B cell (primary cell): ENCODE measurements around the gene SETDB1. TPM values are rescaled to one million over a fixed set of nuclear protein-coding genes. Genes with fewer than 3 reads are reported as not detected.

ENCODE experiments used
- ATAC-seq: fragments of 200-7000 bp; cut with Tn5 transposase; one replicate; pipeline ENCODE4 v1.10.0; 2021; ENCODE audit warnings: low read depth, mild to moderate bottlenecking, moderate number of reproducible peaks, moderate library complexity
- CTCF ChIA-PET: fragments of 350-600 bp; sonication (Branson Sonifier 250); formaldehyde crosslinking; loops from one replicate; lab custom pipeline; 2021; ENCODE audit warnings: antibody characterized with exemption, inconsistent platforms; lab: Charles Lee
- POLR2A ChIA-PET: fragments of 350-600 bp; sonication (Branson Sonifier 250); formaldehyde crosslinking; loops from one replicate; lab custom pipeline; 2021; ENCODE audit warnings: antibody characterized with exemption; lab: Charles Lee
- DNase-seq: peaks from one replicate; pipeline ENCODE4 v3.0.0; 2013
- H2AFZ ChIP-seq: 2 replicates; pipeline ENCODE4 v1.6.1; 2012; ENCODE audit warnings: mild to moderate bottlenecking, low read depth, low read length; ENCODE audit not compliant: insufficient read depth, poor library complexity, severe bottlenecking
- H3K27ac ChIP-seq, 2 donors: 1 replicate in 1 of 2; 2 replicates in 1 of 2; pipeline ENCODE4 v1.5.1; 2012 to 2013; ENCODE audit warnings: low read length in 2 of 2, mild to moderate bottlenecking in 2 of 2, moderate library complexity in 1 of 2
- H3K27me3 ChIP-seq, 4 experiments: fragments of 200-600 bp in 1 of 4; sonication (generic) in 1 of 4; replicated peaks in 1 of 4; 1 replicate in 2 of 4; 2 replicates in 2 of 4; pipeline versions ENCODE4 v1.6.1 to v1.7.0; 2013 to 2016; ENCODE audit warnings: low read length in 3 of 4, mild to moderate bottlenecking in 2 of 4, mixed read lengths in 1 of 4, moderate library complexity in 1 of 4; ENCODE audit not compliant: insufficient read depth in 4 of 4, control insufficient read depth in 3 of 4; ENCODE audit errors: control extremely low read depth in 1 of 4
- H3K36me3 ChIP-seq, 2 experiments: replicated peaks in 1 of 2; 1 replicate in 1 of 2; 2 replicates in 1 of 2; pipeline versions ENCODE4 v1.6.1 to v1.7.1; 2013; ENCODE audit warnings: low read length in 1 of 2; ENCODE audit not compliant: insufficient read depth in 2 of 2, control insufficient read depth in 1 of 2; ENCODE audit errors: control extremely low read depth in 1 of 2, extremely low read depth in 1 of 2
- H3K4me1 ChIP-seq, 2 donors: fragments of 200-600 bp in 1 of 2; sonication (generic) in 1 of 2; 1 replicate in 1 of 2; 2 replicates in 1 of 2; pipeline versions ENCODE4 v1.5.1 to v1.6.1; 2013 to 2017; ENCODE audit warnings: low read length in 2 of 2; ENCODE audit not compliant: control insufficient read depth in 2 of 2, insufficient read depth in 2 of 2
- H3K4me2 ChIP-seq: replicated peaks from 2 replicates; pipeline ENCODE3; 2012; ENCODE audit warnings: mild to moderate bottlenecking, low read depth, low read length; ENCODE audit not compliant: poor library complexity, severe bottlenecking
- H3K4me3 ChIP-seq, 5 experiments: fragments of 200-600 bp in 1 of 5; sonication (generic) in 1 of 5; 1 replicate in 3 of 5; 2 replicates in 2 of 5; pipeline versions ENCODE4 v1.5.1 to v1.7.0; 2011 to 2016; ENCODE audit warnings: low read length in 4 of 5, mild to moderate bottlenecking in 4 of 5, low read depth in 2 of 5, control low read depth in 1 of 5, moderate library complexity in 1 of 5; ENCODE audit not compliant: insufficient read depth in 1 of 5; ENCODE audit errors: control extremely low read depth in 1 of 5, extremely low read depth in 1 of 5
- H3K79me2 ChIP-seq: fragments of 200-600 bp; sonication (generic); one replicate; pipeline ENCODE4 v1.6.0; 2016; ENCODE audit warnings: low read length; ENCODE audit not compliant: control insufficient read depth, insufficient read depth
- H3K9ac ChIP-seq: fragments of 200-600 bp; sonication (generic); 2 replicates; pipeline ENCODE4 v1.6.1; 2017; ENCODE audit warnings: mild to moderate bottlenecking, low read length, moderate library complexity
- H3K9me3 ChIP-seq, 3 donors: one replicate each; pipeline versions ENCODE4 v1.6.1 to v1.7.1; 2013; ENCODE audit warnings: low read length in 2 of 3; ENCODE audit not compliant: control insufficient read depth in 2 of 3, insufficient read depth in 1 of 3; ENCODE audit errors: control extremely low read depth in 1 of 3
- H4K20me1 ChIP-seq: 2 replicates; pipeline ENCODE4 v1.6.0; 2012; ENCODE audit warnings: mild to moderate bottlenecking, low read length; ENCODE audit not compliant: insufficient read depth, control insufficient read depth, poor library complexity, severe bottlenecking
- H3K27ac Mint-ChIP-seq: one replicate; pipeline ENCODE4 v1.8.0; 2021; ENCODE audit warnings: mixed read lengths
- H3K27me3 Mint-ChIP-seq: one replicate; pipeline ENCODE4 v1.8.0; 2021; ENCODE audit warnings: mixed read lengths
- H3K4me1 Mint-ChIP-seq: one replicate; pipeline ENCODE4 v1.8.0; 2021; ENCODE audit warnings: mixed read lengths
- H3K4me3 Mint-ChIP-seq: one replicate; pipeline ENCODE4 v1.8.0; 2021; ENCODE audit warnings: mixed read lengths
- H3K9me3 Mint-ChIP-seq: one replicate; pipeline ENCODE4 v1.8.0; 2022; ENCODE audit warnings: mixed read lengths; ENCODE audit not compliant: insufficient read depth
- CTCF ChIP-seq: fragments of 200-600 bp; IDR thresholded peaks from one replicate; pipeline ENCODE4 v1.8.0; 2022; ENCODE audit warnings: antibody characterized with exemption, mild to moderate bottlenecking
- EZH2 ChIP-seq: IDR thresholded peaks from 2 replicates; pipeline ENCODE4 v1.6.1; 2012; ENCODE audit warnings: borderline replicate concordance, low read depth, mild to moderate bottlenecking, moderate library complexity, low read length; ENCODE audit not compliant: insufficient read depth, poor library complexity, severe bottlenecking
- WGBS: methylation state at CpG from one replicate; pipeline ENCODE4 v1.1.5; 2013; ENCODE audit warnings: missing lambda C conversion rate; ENCODE audit not compliant: insufficient coverage; 5-methylcytosine and 5-hydroxymethylcytosine counted together
- intact Hi-C: fragments of 100-400 bp; cut with micrococcal nuclease; formaldehyde crosslinking; loops from one replicate; pipeline ENCODE4 v1.10.0; 2022
- polyA plus RNA-seq: library from polyadenylated mRNA; depleted of rRNA; stranded (reverse); fragments of >200 nt; gene quantifications from 2 replicates; pipeline ENCODE4 v1.2.3, GENCODE V29; 2012
- total RNA-seq, 2 donors: library from RNA; stranded (reverse); fragments of 120-200 nt in 1 of 2; gene quantifications; 1 replicate in 1 of 2; 2 replicates in 1 of 2; pipeline versions ENCODE4 v1.2.3 to v1.2.4, GENCODE V29; 2013 to 2022

The SETDB1 gene
- total and polyA plus RNA-seq, 2 donors (not counting 1 experiment from before 2014, with no cell fraction given), result 57.4 to 115 TPM

- ATAC-seq (no peak), DNase-seq (no peak)
- no peaks in the 10 kb centered on the region for H3K9me3 Mint-ChIP-seq
- intact Hi-C loops, result loop anchor here (10.0 kb wide), 1 partner anchor 738 kb away; the partner anchor contains the start of gene CA14
- H2AFZ ChIP-seq, result no peak overlapping the region
- no peak overlapping the region for H3K4me3 Mint-ChIP-seq
- H3K27me3 Mint-ChIP-seq, result no peaks in the 10 kb centered on the region
- no peak overlapping the region for H3K27ac ChIP-seq
- peaks cover 0 to 3% of the 10 kb centered on the region in 2 donors for H3K4me1 ChIP-seq
- peaks cover 4% of the 10 kb centered on the region for H3K4me1 Mint-ChIP-seq
- no peak overlapping the region for H3K27ac Mint-ChIP-seq
- H4K20me1 ChIP-seq, result no peaks in the 10 kb centered on the region
- H3K36me3 ChIP-seq, result peaks cover 2 to 9% of the 10 kb centered on the region in 2 experiments
- WGBS, result 73% methylated on average over 3 of the region's 4 CpGs
- ChIA-PET CTCF (no interaction called here), POLR2A (no interaction called here)
- no peak for TF ChIP-seq EZH2
- H3K27me3 ChIP-seq, result no peaks in the 10 kb centered on the region
- no peaks in the 10 kb centered on the region for H3K9me3 ChIP-seq
- no peak overlapping the region for H3K4me2 ChIP-seq
- H3K4me3 ChIP-seq, result no peak overlapping the region
- no peaks in the 10 kb centered on the region for H3K79me2 ChIP-seq
- no peak overlapping the region for H3K9ac ChIP-seq
Measured at GRCh38 chr1:150992626-150993025, 66.5 kb downstream of the SETDB1 start.

- H3K4me2 ChIP-seq, result no peak overlapping the region
- no peak overlapping the region for H3K4me3 Mint-ChIP-seq
- no peaks in the 10 kb centered on the region for H3K79me2 ChIP-seq
- no peaks in the 10 kb centered on the region for H3K27me3 ChIP-seq
- H3K27me3 Mint-ChIP-seq, result no peaks in the 10 kb centered on the region
- no peak for ATAC-seq
- peaks cover 4% of the 10 kb centered on the region for H3K4me1 Mint-ChIP-seq
- H3K9me3 ChIP-seq, result no peaks in the 10 kb centered on the region
- peaks cover 3 to 13% of the 10 kb centered on the region in 2 experiments for H3K36me3 ChIP-seq
- H2AFZ ChIP-seq, result no peak overlapping the region
- TF ChIP-seq EZH2 (no peak), CTCF (no peak)
- POLR2A ChIA-PET, result no interaction called here
- no peak overlapping the region for H3K4me3 ChIP-seq
- DNase-seq, result no peak
- WGBS, result 90% methylated on average over 2 of the region's 3 CpGs
- peaks cover 0 to 3% of the 10 kb centered on the region in 2 donors for H3K4me1 ChIP-seq
- H3K9ac ChIP-seq, result no peak overlapping the region
- no peak overlapping the region for H3K27ac Mint-ChIP-seq
- H3K27ac ChIP-seq, result no peak overlapping the region
- intact Hi-C loops, result loop anchor here (10.0 kb wide), 1 partner anchor 739 kb away; the partner anchor contains the start of gene CA14
- no peaks in the 10 kb centered on the region for H4K20me1 ChIP-seq
- CTCF ChIA-PET, result interaction anchor here (0.7 to 5.3 kb wide), 7 partner anchors 12 to 162 kb away, joined by 3 to 63 read pairs (median 4); partner anchors contain the start of genes ANXA9, MINDY1 and TNFAIP8L2
- no peaks in the 10 kb centered on the region for H3K9me3 Mint-ChIP-seq
Measured at GRCh38 chr1:150994248-150994647, 68.1 kb downstream of the SETDB1 start.
